Activated CD4-positive, alpha-beta T cell treated with anti-CD3 and anti-CD28 coated beads, Interleukin-2, amount 10 ng/mL, durations not matched to agents 24 days and 14 days (primary cell): ENCODE results near the gene YIPF1. TPM values are rescaled to one million over a fixed set of nuclear protein-coding genes. Genes with fewer than 3 reads are reported as not detected.
A peak's percentile ranks its signal among the peaks of the same experiment; 100 is the strongest.
"Not testable (repeated sequence)": the region's sequence is repeated elsewhere in the genome, so short reads cannot be mapped to it uniquely, and the experiment has no call there.

ENCODE experiments used
- DNase-seq: peaks from one replicate; pipeline ENCODE4 v3.0.0; 2022
- H3K27ac Mint-ChIP-seq: one replicate; pipeline ENCODE4 v1.8.0; 2022; ENCODE audit warnings: mild to moderate bottlenecking, mixed read lengths
- H3K27me3 Mint-ChIP-seq: one replicate; pipeline ENCODE4 v1.8.0; 2022; ENCODE audit warnings: mixed read lengths
- H3K36me3 Mint-ChIP-seq: one replicate; pipeline ENCODE4 v1.8.0; 2022; ENCODE audit warnings: low read depth, mild to moderate bottlenecking, mixed read lengths
- H3K4me1 Mint-ChIP-seq: one replicate; pipeline ENCODE4 v1.8.0; 2021; ENCODE audit warnings: mixed read lengths
- H3K4me3 Mint-ChIP-seq: one replicate; pipeline ENCODE4 v1.8.0; 2022; ENCODE audit warnings: mild to moderate bottlenecking, moderate library complexity, mixed read lengths
- H3K9me3 Mint-ChIP-seq: one replicate; pipeline ENCODE4 v1.8.0; 2021; ENCODE audit warnings: mixed read lengths
- intact Hi-C: fragments of 100-400 bp; cut with micrococcal nuclease; formaldehyde crosslinking; loops from one replicate; pipeline ENCODE4 v1.15.1; 2023
- total RNA-seq: library from RNA; stranded (reverse); gene quantifications from 2 replicates; pipeline ENCODE4 v1.2.3, GENCODE V29; 2022

YIPF1 gene
- total RNA-seq, 1 donor from 2014 or later = 15.6 TPM

GRCh38 chr1:53888681-53889080 is 916 bp downstream of the YIPF1 start:
- Mint-ChIP-seq H3K4me3 (peak overlapping the region; percentile 98), H3K36me3 (peaks cover 17% of the 10 kb centered on the region), H3K4me1 (peaks cover 34% of the 10 kb centered on the region), H3K9me3 (no peaks in the 10 kb centered on the region), H3K27me3 (no peaks in the 10 kb centered on the region), H3K27ac (peak overlapping the region; percentile 90)
- intact Hi-C loops = loop anchor here (1.0 kb wide), 3 partner anchors 50 to 876 kb away; partner anchors contain the start of genes LRRC42, NDC1 and PARS2
- no peak for DNase-seq

- H3K27me3 Mint-ChIP-seq, DNase-seq, H3K9me3 Mint-ChIP-seq, H3K4me3 Mint-ChIP-seq, intact Hi-C loops, H3K27ac Mint-ChIP-seq: not testable (repeated sequence)
- Mint-ChIP-seq H3K4me1 (peaks cover 19% of the 10 kb centered on the region), H3K36me3 (peaks cover 46% of the 10 kb centered on the region)
These were observed 6.0 kb downstream of the YIPF1 start for GRCh38 chr1:53883600-53883999.

- H3K4me1 Mint-ChIP-seq, H3K27ac Mint-ChIP-seq, H3K4me3 Mint-ChIP-seq, DNase-seq, H3K27me3 Mint-ChIP-seq, intact Hi-C loops, H3K9me3 Mint-ChIP-seq: not testable (repeated sequence)
- H3K36me3 Mint-ChIP-seq = peaks cover 46% of the 10 kb centered on the region
These were observed 7.7 kb downstream of the YIPF1 start for GRCh38 chr1:53881853-53882252.

GRCh38 chr1:53878492-53879105 is 11.0 kb downstream of the YIPF1 start:
- H3K4me3 Mint-ChIP-seq = no peak overlapping the region
- H3K4me1 Mint-ChIP-seq = peaks cover 3% of the 10 kb centered on the region
- no peak overlapping the region for H3K27ac Mint-ChIP-seq
- H3K9me3 Mint-ChIP-seq = peaks cover 7% of the 10 kb centered on the region
- peak; percentile 62 for DNase-seq
- intact Hi-C loops = loop anchor here (1.0 to 5.0 kb wide), 3 partner anchors 39 to 81 kb away; no protein-coding TSS in a partner anchor
- H3K27me3 Mint-ChIP-seq = no peaks in the 10 kb centered on the region
- peaks cover 37% of the 10 kb centered on the region for H3K36me3 Mint-ChIP-seq

- H3K36me3 Mint-ChIP-seq = peaks cover 21% of the 10 kb centered on the region
- H3K27me3 Mint-ChIP-seq, H3K27ac Mint-ChIP-seq, H3K4me3 Mint-ChIP-seq, H3K4me1 Mint-ChIP-seq, H3K9me3 Mint-ChIP-seq, DNase-seq: not testable (repeated sequence)
- intact Hi-C loops = loop anchor here (5.0 kb wide), 1 partner anchor 42 kb away; no protein-coding TSS in a partner anchor
These were observed 14.4 kb downstream of the YIPF1 start for GRCh38 chr1:53875150-53875549.

- DNase-seq = no peak
- no peaks in the 10 kb centered on the region for H3K9me3 Mint-ChIP-seq
- no peak overlapping the region for H3K27ac Mint-ChIP-seq
- H3K27me3 Mint-ChIP-seq = no peaks in the 10 kb centered on the region
- H3K4me3 Mint-ChIP-seq = no peak overlapping the region
- H3K4me1 Mint-ChIP-seq = no peaks in the 10 kb centered on the region
- peaks cover 24% of the 10 kb centered on the region for H3K36me3 Mint-ChIP-seq
- intact Hi-C loops = no loop called here
These were observed 17.7 kb downstream of the YIPF1 start for GRCh38 chr1:53871773-53872484.

GRCh38 chr1:53871221-53871620 is 18.4 kb downstream of the YIPF1 start:
- Mint-ChIP-seq H3K9me3 (no peaks in the 10 kb centered on the region), H3K4me3 (no peak overlapping the region), H3K27me3 (no peaks in the 10 kb centered on the region), H3K4me1 (no peaks in the 10 kb centered on the region), H3K27ac (no peak overlapping the region), H3K36me3 (peaks cover 24% of the 10 kb centered on the region)
- no peak for DNase-seq
- intact Hi-C loops = no loop called here

- Mint-ChIP-seq H3K4me1 (no peaks in the 10 kb centered on the region), H3K4me3 (no peak overlapping the region), H3K27me3 (no peaks in the 10 kb centered on the region), H3K9me3 (no peaks in the 10 kb centered on the region), H3K36me3 (peaks cover 26% of the 10 kb centered on the region), H3K27ac (no peak overlapping the region)
- DNase-seq = no peak
- intact Hi-C loops = no loop called here
These were observed 20.0 kb downstream of the YIPF1 start for GRCh38 chr1:53869454-53870117.

- H3K27me3 Mint-ChIP-seq = no peaks in the 10 kb centered on the region
- intact Hi-C loops = no loop called here
- peaks cover 26% of the 10 kb centered on the region for H3K36me3 Mint-ChIP-seq
- H3K27ac Mint-ChIP-seq = no peak overlapping the region
- no peak overlapping the region for H3K4me3 Mint-ChIP-seq
- DNase-seq = no peak
- H3K4me1 Mint-ChIP-seq = no peaks in the 10 kb centered on the region
- no peaks in the 10 kb centered on the region for H3K9me3 Mint-ChIP-seq
These were observed 21.0 kb downstream of the YIPF1 start for GRCh38 chr1:53868565-53868964.

- H3K27ac Mint-ChIP-seq = no peak overlapping the region
- intact Hi-C loops = no loop called here
- no peaks in the 10 kb centered on the region for H3K27me3 Mint-ChIP-seq
- H3K9me3 Mint-ChIP-seq = no peaks in the 10 kb centered on the region
- H3K4me3 Mint-ChIP-seq = no peak overlapping the region
- H3K36me3 Mint-ChIP-seq = peaks cover 6% of the 10 kb centered on the region
- no peak for DNase-seq
- H3K4me1 Mint-ChIP-seq = peaks cover 5% of the 10 kb centered on the region
These were observed 27.1 kb downstream of the YIPF1 start for GRCh38 chr1:53862507-53862906.

- H3K27me3 Mint-ChIP-seq = no peaks in the 10 kb centered on the region
- intact Hi-C loops = loop anchor here (1.0 to 2.0 kb wide), 3 partner anchors 88 to 220 kb away; no protein-coding TSS in a partner anchor
- peaks cover 5% of the 10 kb centered on the region for H3K4me1 Mint-ChIP-seq
- H3K9me3 Mint-ChIP-seq = no peaks in the 10 kb centered on the region
- H3K36me3 Mint-ChIP-seq = peaks cover 13% of the 10 kb centered on the region
- DNase-seq = peak; percentile 86
- no peak overlapping the region for H3K27ac Mint-ChIP-seq
- no peak overlapping the region for H3K4me3 Mint-ChIP-seq
These were observed 28.6 kb downstream of the YIPF1 start for GRCh38 chr1:53860967-53861411.

GRCh38 chr1:53851571-53852285 is 37.9 kb downstream of the YIPF1 start:
- intact Hi-C loops = no loop called here
- Mint-ChIP-seq H3K27ac (no peak overlapping the region), H3K4me1 (no peaks in the 10 kb centered on the region), H3K4me3 (no peak overlapping the region), H3K36me3 (peaks cover 30% of the 10 kb centered on the region), H3K27me3 (peaks cover 9% of the 10 kb centered on the region), H3K9me3 (no peaks in the 10 kb centered on the region)
- no peak for DNase-seq

GRCh38 chr1:53850082-53850673 is 39.4 kb downstream of the YIPF1 start:
- DNase-seq = no peak
- no peaks in the 10 kb centered on the region for H3K9me3 Mint-ChIP-seq
- H3K4me1 Mint-ChIP-seq = no peaks in the 10 kb centered on the region
- H3K27me3 Mint-ChIP-seq = peaks cover 13% of the 10 kb centered on the region
- no peak overlapping the region for H3K27ac Mint-ChIP-seq
- no peak overlapping the region for H3K4me3 Mint-ChIP-seq
- peaks cover 24% of the 10 kb centered on the region for H3K36me3 Mint-ChIP-seq
- intact Hi-C loops = no loop called here
